Epithelial cell of esophagus (primary cell): ENCODE measurements around the gene MAN1C1.

Source experiments
- DNase-seq: peaks from one replicate; pipeline ENCODE4 v3.0.0; 2010; ENCODE audit warnings: low read depth
- H3K4me3 ChIP-seq: 2 replicates; pipeline ENCODE4 v1.5.1; 2011; ENCODE audit warnings: mild to moderate bottlenecking, low read length, control low read depth
- TF ChIP-seq, protein P1 (sequence below): IDR thresholded peaks from 2 replicates; pipeline ENCODE4 v1.5.1; 2011; ENCODE audit warnings: low read depth, mild to moderate bottlenecking, low read length, control low read depth, inconsistent platforms; ENCODE audit not compliant: insufficient read depth; ENCODE audit errors: missing control alignments

Gene MAN1C1

DNA sequence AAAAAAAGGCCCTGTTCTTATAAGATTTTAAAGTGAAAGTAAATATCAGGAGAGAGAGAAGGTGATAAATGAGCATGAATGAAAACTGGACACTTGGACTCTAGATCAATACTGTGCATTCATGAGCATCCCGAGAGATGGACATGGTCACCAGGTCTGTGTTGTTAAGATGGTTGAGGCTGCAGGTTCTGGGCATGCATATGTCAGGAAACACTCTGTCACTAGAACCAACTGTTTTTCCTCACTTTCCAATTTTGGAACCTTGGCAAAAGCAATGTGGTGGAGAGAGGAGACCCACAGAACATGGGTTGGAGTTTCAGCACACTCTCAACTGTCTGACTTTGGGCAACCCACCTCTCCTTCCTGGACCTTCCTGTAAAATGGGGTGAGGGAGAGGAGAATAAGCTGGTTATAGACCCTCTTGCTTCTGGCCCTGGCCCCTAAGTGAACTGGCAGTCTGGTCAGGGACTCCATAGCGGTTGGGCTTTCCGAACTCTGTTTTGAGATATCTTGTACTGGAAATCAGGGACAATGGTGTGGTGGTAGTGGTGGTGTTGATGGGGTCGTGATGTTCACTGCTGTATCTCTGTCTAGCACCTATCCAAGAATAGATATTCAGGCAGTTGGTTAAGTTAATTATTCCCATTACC, 4.2 kb downstream of the MAN1C1 start:
- no peak for DNase-seq
- TF ChIP-seq, protein P1, sequence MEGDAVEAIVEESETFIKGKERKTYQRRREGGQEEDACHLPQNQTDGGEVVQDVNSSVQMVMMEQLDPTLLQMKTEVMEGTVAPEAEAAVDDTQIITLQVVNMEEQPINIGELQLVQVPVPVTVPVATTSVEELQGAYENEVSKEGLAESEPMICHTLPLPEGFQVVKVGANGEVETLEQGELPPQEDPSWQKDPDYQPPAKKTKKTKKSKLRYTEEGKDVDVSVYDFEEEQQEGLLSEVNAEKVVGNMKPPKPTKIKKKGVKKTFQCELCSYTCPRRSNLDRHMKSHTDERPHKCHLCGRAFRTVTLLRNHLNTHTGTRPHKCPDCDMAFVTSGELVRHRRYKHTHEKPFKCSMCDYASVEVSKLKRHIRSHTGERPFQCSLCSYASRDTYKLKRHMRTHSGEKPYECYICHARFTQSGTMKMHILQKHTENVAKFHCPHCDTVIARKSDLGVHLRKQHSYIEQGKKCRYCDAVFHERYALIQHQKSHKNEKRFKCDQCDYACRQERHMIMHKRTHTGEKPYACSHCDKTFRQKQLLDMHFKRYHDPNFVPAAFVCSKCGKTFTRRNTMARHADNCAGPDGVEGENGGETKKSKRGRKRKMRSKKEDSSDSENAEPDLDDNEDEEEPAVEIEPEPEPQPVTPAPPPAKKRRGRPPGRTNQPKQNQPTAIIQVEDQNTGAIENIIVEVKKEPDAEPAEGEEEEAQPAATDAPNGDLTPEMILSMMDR = no peak
- H3K4me3 ChIP-seq = no peak overlapping the region

DNA sequence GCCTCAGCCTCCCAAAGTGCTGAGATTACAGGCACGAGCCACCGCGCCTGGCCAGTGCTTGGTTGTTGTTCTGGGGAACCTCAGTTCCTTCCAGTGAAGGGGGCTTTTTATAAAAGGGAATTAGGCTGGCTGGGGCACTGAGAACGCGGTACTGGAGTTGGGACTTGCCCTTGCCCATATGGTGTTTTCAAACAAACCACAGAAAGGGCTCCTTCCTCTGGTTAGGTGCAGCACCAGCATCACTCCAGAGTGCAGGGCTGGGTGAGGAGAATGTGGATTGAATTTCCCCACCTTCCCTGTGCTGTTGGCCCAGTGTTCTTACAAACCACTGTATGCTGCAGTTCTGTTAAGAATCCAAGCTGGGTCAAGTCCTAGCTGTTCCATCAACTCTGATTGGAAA, 5.3 kb downstream of the MAN1C1 start:
- TF ChIP-seq, protein P1 = no peak
- no peak for DNase-seq
- H3K4me3 ChIP-seq = no peak overlapping the region

DNA sequence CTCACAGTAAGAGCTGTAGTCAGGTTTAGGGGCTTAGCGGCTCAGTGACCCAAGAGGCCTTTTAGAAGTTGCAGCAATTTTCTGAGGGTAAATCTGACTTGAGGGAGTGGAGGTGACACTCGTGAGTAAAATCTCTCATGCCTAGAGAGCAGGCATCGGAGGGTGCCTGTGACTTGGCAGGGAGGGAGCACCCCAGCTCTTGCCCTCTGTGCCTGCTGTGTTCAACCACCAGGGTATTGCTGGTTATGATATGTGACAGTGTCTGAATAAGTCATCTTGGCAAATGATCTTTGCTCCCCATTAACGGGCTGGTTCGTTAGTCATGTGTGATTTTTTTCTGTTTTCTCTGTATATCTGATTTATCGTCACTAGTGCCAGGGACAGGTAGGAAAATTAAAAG, 5.9 kb downstream of the MAN1C1 start:
- no peak for DNase-seq
- H3K4me3 ChIP-seq = no peak overlapping the region
- TF ChIP-seq, protein P1 = no peak

DNA sequence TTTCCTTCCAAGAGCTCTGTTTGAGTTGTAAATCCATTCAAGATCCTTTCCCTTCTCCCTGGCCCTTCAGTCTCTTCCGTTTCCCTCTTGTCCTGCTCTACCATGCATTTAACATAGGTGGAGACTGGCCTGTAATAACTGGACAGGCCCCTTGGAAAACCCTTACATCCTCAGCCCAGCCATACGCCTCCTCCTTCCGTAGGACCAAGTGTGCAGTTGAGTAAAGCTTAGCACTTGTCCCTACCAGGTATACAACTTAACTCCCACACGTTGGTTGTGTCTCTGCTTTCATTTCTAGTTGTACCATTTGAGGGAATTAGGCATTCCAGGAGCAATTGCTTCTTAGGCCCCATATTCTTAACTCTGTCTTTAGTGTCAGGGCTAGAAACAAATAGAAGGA, 6.4 kb downstream of the MAN1C1 start:
- DNase-seq = no peak
- H3K4me3 ChIP-seq = no peak overlapping the region
- TF ChIP-seq, protein P1 = no peak

DNA sequence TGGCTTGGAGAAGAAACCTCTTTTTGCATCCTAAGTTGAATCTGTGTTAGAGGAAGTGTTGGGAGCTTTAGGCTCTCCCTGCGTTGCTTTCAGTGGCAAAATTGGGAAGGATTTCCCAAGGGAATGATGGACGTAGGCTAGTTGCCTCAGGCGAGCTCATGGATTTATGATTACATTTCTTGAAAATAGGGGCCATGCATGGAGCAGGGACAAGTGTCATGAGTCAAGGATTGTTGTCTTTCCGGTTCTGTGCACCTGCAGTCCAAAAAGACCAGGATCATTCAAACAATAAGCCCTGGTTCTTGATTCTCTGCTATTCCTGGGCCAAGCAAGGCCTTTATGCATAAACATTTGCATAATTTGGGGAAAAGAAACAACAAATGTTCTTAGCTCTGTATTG, 7.1 kb downstream of the MAN1C1 start:
- no peak overlapping the region for H3K4me3 ChIP-seq
- TF ChIP-seq, protein P1 = no peak
- no peak for DNase-seq

DNA sequence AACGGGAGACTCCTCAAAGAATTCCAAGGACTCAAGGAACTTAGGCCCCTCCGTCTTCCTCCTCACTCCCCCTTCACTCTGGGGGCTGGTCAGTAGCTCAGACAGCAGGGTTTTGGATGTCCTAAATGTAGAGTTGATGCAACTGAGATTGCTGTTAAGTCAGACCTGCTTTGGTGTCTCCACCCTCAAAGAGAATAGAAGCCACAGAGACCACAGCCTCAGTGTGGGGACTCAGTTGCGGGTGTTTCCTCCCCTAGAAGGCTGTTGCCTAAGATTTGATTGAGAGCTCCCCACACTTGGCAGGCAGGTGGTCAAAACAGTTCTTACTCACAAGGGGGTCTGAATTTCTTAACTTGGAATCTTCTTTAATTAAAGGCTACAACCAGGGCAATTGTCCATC, 7.6 kb downstream of the MAN1C1 start:
- TF ChIP-seq, protein P1 = no peak
- H3K4me3 ChIP-seq = no peak overlapping the region
- no peak for DNase-seq

DNA sequence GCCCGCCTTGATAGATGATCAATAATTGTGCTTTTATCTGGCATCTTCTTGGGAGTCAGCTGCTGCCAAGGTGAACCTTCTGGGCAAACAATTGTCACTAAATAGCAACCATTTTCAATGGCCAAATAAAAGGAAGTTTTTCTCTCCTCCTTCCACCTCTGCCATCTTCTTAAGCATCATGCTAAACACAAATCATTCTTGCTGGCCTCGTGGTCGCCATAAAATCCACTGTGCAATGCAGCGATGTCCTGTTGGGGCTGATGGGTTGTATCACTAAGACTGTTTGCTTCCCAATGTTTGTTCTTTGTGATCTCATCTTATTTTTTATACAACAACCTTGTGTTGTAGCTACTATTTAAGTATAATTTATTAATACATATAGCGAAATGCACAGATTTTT, 8.0 kb downstream of the MAN1C1 start:
- DNase-seq = no peak
- no peak overlapping the region for H3K4me3 ChIP-seq
- TF ChIP-seq, protein P1 = no peak
